ENCODE data around the gene ARHGAP32.
"Not testable (repeated sequence)": the region's sequence is repeated elsewhere in the genome, so short reads cannot be mapped to it uniquely, and the experiment has no call there.

The ARHGAP32 gene

DNA sequence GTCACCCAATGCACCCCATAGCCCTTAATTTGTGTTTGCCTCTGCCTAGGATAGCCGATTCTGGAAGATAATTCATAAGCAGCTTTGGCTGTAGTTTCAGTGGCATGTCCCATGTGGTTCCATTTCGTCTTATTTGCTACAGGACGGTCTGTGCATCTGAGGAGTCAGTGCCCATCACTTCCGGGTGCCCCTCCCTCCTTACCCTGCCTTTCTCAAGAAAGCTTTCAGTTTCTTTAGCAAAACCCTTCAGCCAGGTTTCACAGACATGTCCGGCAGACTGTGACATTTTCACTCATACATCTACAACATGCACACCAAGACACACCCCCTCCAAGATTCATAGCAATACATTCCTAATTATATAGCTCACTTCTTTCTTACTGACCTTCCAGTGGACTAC is 263.7 kb downstream of the ARHGAP32 start:
- no peak for DNase-seq

GRCh38 chr11:128927683-128928336 is 264.3 kb downstream of the ARHGAP32 start:
- DNase-seq: no peak

GRCh38 chr11:128927108-128927461 is 265.0 kb downstream of the ARHGAP32 start:
- DNase-seq: no peak

DNA sequence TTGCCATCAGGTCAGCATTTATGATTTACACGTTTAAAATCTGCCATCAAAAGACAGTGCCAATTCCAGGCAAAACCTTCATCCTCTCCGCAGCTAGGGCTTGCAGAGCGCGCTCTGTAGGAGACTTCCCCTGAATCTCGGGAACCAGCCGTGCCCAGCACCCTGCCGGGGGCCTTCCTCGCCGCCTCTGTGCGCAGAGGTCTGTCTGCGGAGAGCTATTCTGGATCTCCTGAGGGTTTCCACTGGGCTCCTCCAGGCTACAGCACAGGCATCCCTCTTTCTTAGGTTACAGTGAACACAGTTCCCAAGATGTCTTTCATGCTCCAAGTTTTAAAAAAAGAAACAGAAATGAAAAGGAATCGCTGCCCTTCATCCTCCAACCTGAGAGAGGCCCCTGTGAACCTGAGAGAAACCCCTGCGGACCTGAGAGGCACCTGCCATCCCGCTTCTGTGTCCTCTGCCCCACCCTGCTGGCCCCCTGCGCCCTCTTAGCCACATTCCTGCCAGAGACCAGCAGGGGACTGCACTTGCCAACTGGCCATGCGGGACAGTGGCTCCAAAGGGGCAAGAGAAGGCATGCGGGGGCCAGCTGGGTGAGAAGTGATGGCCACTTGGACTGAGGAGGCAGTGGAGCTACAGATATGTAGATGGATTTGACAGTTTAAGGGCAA is 265.6 kb downstream of the ARHGAP32 start:
- DNase-seq: no peak

GRCh38 chr11:128926000-128926399 is 266.1 kb downstream of the ARHGAP32 start:
- DNase-seq: no peak

GRCh38 chr11:128925250-128925600 is 266.9 kb downstream of the ARHGAP32 start:
- no peak for DNase-seq

- no peak for DNase-seq
Measured at GRCh38 chr11:128924510-128925249, 267.4 kb downstream of the ARHGAP32 start.

DNA sequence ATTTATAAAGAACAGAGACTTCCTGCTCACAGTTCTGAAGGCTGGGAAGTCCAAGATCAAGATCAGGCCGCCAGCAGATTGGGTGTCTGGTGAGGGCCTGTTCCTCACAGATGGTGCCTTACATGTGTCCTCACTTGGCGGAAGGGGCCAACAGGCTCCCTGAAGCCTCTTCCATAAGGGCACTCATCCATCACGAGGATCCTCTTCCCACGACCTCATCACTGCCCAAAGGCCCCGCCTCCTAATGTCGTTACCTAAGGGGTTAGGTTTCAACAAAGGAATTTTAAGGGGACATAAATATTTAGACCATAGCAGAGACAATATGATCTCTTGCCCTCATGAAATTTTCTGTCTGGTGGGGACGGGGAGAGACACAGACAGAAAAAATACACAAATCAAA is 268.0 kb downstream of the ARHGAP32 start:
- no peak for DNase-seq

DNA sequence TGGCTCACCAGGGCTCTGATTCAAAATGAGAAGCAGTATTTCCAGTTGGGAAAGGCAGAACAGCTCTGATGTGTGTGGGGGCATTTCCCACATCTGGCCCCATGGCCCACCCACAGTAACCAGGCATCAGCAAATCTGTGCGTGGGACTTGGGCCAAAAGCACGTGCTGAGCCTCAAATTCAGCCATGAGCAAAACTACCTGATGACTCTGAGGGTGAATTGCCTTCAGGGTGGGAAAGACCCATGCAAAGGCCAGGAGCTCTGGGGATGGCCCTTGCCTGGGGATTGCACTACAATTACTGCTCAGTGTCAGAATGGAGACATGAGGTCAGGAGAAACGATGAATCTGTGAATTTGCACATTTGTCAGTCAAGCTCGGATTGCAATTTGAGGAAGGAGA is 270.3 kb downstream of the ARHGAP32 start:
- no peak for DNase-seq

DNA sequence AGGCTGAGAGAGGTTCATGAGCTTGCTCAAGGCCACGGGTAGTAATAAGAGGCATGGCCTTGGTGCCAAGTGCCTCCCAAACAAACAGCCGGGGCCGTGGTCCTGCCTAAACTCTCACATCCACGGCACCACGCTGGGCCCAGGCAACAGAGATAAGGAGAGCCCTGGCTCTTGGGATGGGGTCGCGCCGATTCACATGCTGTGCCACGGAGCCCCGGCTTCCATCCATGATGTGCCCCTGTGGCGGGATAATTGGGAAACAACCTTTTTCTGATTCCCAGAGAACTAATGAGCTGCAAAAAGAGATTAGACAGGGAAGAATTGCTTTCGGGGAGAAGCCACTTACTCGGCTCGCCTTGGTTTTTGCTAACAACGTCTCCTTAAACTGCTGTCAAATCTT is 271.5 kb downstream of the ARHGAP32 start:
- DNase-seq: no peak

GRCh38 chr11:128919635-128920034 is 272.5 kb downstream of the ARHGAP32 start:
- not testable (repeated sequence) for DNase-seq

- DNase-seq: no peak
Measured at GRCh38 chr11:128919216-128919615, 272.9 kb downstream of the ARHGAP32 start.

GRCh38 chr11:128917144-128917724 is 274.9 kb downstream of the ARHGAP32 start:
- DNase-seq: no peak

- DNase-seq: no peak
Measured at GRCh38 chr11:128916681-128917080, 275.4 kb downstream of the ARHGAP32 start.

DNA sequence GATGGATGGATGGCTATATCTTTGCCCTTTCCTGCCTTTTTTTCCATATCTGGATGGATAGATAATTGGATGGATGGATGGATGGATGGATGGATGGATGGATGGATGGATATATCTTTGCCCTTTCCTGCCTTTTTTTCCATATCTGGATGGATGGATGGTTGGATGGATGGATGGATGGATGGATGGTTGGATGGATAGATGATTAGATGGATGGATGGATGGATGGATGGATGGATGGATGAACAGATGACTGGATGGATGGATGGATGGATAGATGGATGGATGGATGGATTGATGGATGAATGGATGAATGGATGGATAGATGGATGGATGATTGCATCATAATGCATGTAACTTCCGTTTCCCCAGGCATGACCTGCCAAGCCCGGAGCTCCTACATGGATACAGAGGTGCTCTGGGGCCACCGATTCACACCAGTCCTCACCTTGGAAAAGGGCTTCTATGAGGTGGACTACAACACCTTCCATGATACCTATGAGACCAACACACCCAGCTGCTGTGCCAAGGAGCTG is 276.0 kb downstream of the ARHGAP32 start:
- no peak for DNase-seq

DNA sequence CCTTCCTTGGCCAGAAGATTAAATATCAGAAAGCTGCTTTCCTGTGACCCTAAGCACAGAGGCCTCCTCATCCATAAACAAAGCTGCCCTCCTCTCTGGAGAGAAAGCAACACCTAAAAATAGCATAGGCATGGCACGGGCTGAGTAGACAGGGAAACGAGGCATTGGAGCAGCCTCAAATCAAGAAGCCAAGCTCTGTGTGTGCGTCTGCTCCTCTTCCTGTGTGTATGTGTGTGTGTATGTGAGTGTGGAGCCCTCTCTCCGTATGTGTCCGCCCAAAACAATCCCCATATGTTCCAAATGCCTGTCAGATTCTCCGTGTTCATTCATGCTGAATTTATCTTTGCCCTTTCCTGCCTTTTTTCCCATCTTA is 277.0 kb downstream of the ARHGAP32 start:
- peak; percentile 33 for DNase-seq

Measured in DMS 273 treated with DMSO at 0.1 percent for 48 hours (cell line).